Activated T-cell treated with anti-CD3 and anti-CD28 coated beads, Interleukin-2, amount 50 U/mL, for 24 hours (primary cell): Measurements from ENCODE around the gene ICA1.
"Not testable (repeated sequence)": the region's sequence is repeated elsewhere in the genome, so short reads cannot be mapped to it uniquely, and the experiment has no call there.

ENCODE experiments used
- DNase-seq: peaks from one replicate; pipeline ENCODE4 v3.0.0-alpha.2; 2020
- H3K27ac Mint-ChIP-seq: 2 replicates; pipeline ENCODE4 v1.8.0; 2020; ENCODE audit warnings: mild to moderate bottlenecking, mixed read lengths
- H3K27me3 Mint-ChIP-seq: 2 replicates; pipeline ENCODE4 v1.8.0; 2020; ENCODE audit warnings: mixed read lengths
- H3K36me3 Mint-ChIP-seq: 2 replicates; pipeline ENCODE4 v1.8.0; 2020; ENCODE audit warnings: low read depth, mixed read lengths
- H3K4me1 Mint-ChIP-seq: 2 replicates; pipeline ENCODE4 v1.8.0; 2020; ENCODE audit warnings: low read depth, mixed read lengths
- H3K4me3 Mint-ChIP-seq: 2 replicates; pipeline ENCODE4 v1.8.0; 2020; ENCODE audit warnings: mild to moderate bottlenecking, moderate library complexity, mixed read lengths
- H3K9me3 Mint-ChIP-seq: 2 replicates; pipeline ENCODE4 v1.8.0; 2020; ENCODE audit warnings: mixed read lengths

The ICA1 gene

DNA sequence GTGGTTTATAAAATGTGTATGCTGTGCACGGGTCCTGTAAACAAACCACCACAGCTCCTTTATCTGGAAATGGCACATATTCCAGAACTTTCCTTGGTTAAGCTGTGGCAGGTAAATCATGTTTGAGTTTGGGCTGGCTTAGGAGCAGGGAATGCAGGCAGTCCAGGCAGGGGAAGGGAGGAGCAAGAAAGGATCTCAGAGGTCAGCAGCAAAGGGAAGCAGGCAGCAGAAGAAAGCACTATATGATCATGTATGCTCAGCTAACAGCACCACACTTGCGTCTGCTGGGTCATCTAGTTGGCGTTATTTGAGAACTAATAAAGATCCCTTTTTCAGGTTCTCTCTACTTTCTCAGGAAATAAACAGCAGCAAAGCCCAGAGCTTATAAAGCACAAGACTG is 7.8 kb downstream of the ICA1 start:
- no peaks in the 10 kb centered on the region for H3K36me3 Mint-ChIP-seq
- H3K4me3 Mint-ChIP-seq, result no peak overlapping the region
- peaks cover 18% of the 10 kb centered on the region for H3K27me3 Mint-ChIP-seq
- no peaks in the 10 kb centered on the region for H3K9me3 Mint-ChIP-seq
- no peaks in the 10 kb centered on the region for H3K4me1 Mint-ChIP-seq
- DNase-seq, result no peak
- H3K27ac Mint-ChIP-seq, result no peak overlapping the region

DNA sequence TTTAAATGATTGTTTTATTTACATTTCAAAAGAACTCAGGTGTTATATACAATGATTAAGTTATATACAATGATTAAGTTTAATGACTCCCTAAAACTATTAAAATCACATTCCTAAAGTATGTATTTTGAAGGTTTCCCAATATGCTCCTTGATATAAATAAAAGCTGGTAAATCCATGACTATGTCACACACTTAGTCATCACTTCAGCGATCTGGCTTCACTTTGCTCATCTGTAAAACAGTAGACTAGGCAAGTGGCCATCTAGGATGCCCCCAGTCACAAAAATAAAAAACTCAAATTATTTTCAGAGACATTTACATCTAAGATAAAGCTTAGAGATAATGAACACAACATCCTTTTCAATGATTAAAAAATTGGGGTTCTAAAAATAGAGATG is 10.8 kb downstream of the ICA1 start:
- no peak for DNase-seq
- H3K4me1 Mint-ChIP-seq, result peaks cover 3% of the 10 kb centered on the region
- H3K4me3 Mint-ChIP-seq, result no peak overlapping the region
- H3K9me3 Mint-ChIP-seq, result no peaks in the 10 kb centered on the region
- no peak overlapping the region for H3K27ac Mint-ChIP-seq
- no peaks in the 10 kb centered on the region for H3K36me3 Mint-ChIP-seq
- H3K27me3 Mint-ChIP-seq, result peaks cover 15% of the 10 kb centered on the region

DNA sequence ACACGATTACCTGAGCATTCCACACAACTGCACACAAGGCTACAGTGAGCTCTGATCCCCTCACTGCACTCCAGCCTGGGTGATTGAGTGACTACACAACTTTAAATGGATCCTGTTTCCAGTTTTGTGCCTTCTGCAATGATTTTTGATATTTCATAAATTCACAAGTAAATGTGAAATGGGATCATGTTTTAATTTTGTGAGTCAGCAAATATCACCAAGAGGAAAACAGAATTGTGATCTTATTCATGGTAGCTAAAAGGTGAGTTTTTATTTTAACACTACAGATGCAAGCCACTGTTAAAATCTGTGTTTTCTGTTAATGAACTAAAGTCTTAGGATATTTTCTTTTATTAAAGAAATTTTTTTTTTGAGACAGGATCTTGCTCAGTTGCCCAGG is 11.4 kb downstream of the ICA1 start:
- Mint-ChIP-seq H3K27ac (no peak overlapping the region), H3K27me3 (peaks cover 15% of the 10 kb centered on the region), H3K4me1 (peaks cover 3% of the 10 kb centered on the region)

DNA sequence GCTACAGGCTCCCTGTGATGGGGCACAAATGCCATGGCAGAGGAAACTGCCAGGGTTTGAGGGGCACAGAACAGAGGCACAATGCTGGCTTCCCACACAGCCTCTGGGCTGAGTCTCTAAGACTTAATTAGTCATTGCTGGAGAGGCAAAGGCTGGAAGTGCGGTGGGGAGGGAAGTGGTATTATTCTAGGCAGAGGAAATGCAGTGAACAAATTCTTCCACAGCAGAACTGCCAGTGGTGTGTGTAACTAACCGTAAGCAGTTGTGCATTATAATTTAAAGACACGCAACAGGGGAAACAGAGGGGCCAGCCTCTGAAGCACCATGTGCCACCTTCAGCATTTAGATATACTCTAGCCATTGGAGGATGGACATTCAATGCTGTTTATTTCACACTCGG is 12.8 kb downstream of the ICA1 start:
- no peak overlapping the region for H3K27ac Mint-ChIP-seq
- no peak for DNase-seq
- peaks cover 15% of the 10 kb centered on the region for H3K27me3 Mint-ChIP-seq
- no peaks in the 10 kb centered on the region for H3K9me3 Mint-ChIP-seq
- H3K4me3 Mint-ChIP-seq, result no peak overlapping the region
- no peaks in the 10 kb centered on the region for H3K36me3 Mint-ChIP-seq
- H3K4me1 Mint-ChIP-seq, result peaks cover 3% of the 10 kb centered on the region

More for the DNA sequence above, 11.4 kb downstream of the ICA1 start:
- no peak for DNase-seq
- H3K36me3 Mint-ChIP-seq, result no peaks in the 10 kb centered on the region
- H3K9me3 Mint-ChIP-seq, result no peaks in the 10 kb centered on the region
- no peak overlapping the region for H3K4me3 Mint-ChIP-seq

DNA sequence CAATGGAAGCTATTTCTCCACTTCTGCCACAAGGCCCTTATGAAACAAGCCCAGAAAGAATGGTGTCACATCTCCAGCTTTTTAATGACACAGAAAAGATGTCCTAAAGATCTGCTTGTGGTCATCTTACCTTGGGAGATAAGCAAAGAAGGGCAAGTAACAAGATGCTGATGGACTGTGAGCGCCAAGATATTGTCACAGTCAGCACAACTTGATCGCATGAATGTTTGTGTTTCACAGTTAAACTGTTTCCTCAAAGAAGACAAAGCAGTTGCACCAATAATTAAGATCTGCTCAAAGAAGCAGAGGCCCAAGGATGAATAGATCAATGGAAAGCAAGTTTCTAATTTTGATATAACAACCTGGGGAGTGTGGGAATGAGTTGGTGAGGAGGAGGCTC is 15.9 kb downstream of the ICA1 start:
- no peak overlapping the region for H3K27ac Mint-ChIP-seq
- no peak for DNase-seq
- peaks cover 3% of the 10 kb centered on the region for H3K4me1 Mint-ChIP-seq
- no peaks in the 10 kb centered on the region for H3K36me3 Mint-ChIP-seq
- H3K9me3 Mint-ChIP-seq, result peaks cover 6% of the 10 kb centered on the region
- H3K4me3 Mint-ChIP-seq, result no peak overlapping the region
- H3K27me3 Mint-ChIP-seq, result peaks cover 20% of the 10 kb centered on the region

DNA sequence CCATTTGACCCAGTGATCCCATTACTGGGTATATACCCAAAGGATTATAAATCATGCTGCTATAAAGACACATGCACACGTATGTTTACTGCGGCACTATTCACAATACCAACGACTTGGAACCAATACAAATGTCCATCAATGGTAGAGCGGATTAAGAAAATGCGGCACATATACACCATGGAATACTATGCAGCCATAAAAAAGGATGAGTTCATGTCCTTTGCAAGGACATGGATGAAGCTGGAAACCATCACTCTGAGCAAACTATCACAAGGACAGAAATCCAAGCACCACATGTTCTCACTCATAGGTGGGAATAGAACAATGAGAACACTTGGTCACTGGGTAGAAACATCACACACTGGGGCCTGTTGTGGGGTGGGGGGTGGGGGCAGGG is 16.9 kb downstream of the ICA1 start:
- not testable (repeated sequence) for H3K4me3 Mint-ChIP-seq, H3K27ac Mint-ChIP-seq, H3K36me3 Mint-ChIP-seq, H3K4me1 Mint-ChIP-seq, H3K9me3 Mint-ChIP-seq, DNase-seq
- peaks cover 19% of the 10 kb centered on the region for H3K27me3 Mint-ChIP-seq

DNA sequence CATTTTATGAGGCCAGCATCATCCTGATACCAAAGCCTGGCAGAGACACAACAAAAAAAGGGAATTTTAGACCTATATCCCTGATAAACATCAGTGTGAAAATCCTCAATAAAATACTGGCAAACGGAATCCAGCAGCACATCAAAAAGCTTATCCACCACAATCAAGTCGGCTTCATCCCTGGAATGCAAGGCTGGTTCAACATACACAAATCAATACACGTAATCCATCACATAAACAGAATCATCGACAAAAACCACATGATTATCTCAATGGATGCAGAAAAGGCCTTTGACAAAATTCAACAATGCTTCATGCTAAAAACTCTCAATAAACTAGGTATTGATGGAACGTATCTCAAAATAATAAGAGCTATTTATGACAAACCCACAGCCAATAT is 18.9 kb downstream of the ICA1 start:
- not testable (repeated sequence) for DNase-seq, H3K4me3 Mint-ChIP-seq, H3K9me3 Mint-ChIP-seq, H3K36me3 Mint-ChIP-seq, H3K4me1 Mint-ChIP-seq, H3K27ac Mint-ChIP-seq
- H3K27me3 Mint-ChIP-seq, result peaks cover 23% of the 10 kb centered on the region

DNA sequence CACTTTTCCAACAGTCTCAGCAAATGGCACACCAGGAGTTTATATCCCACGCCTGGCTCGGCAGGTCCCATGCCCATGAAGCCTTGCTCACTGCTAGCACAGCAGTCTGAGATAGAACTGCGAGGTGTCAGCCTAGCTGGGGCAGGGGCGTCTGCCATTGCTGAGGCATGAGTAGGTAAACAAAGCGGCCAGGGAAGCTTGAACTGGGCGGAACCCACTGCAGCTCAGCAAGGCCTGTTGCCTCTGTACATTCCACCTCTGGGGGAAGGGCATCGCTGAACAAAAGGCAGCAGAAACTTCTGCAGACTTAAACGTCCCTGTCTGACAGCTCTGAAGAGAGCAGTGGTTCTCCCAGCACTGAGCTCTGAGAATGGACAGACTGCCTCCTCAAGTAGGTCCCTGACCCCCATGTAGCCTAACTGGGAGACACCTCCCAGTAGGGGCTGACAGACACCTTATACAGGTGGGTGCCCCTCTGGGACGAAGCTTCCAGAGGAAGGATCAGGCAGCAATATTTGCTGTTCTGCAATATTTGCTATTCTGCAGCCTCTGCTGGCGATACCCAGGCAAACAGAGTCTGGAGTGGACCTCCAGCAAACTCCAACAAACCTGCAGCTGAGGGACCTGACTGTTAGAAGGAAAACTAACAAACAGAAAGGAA is 22.1 kb downstream of the ICA1 start:
- not testable (repeated sequence) for H3K9me3 Mint-ChIP-seq, H3K36me3 Mint-ChIP-seq

DNA sequence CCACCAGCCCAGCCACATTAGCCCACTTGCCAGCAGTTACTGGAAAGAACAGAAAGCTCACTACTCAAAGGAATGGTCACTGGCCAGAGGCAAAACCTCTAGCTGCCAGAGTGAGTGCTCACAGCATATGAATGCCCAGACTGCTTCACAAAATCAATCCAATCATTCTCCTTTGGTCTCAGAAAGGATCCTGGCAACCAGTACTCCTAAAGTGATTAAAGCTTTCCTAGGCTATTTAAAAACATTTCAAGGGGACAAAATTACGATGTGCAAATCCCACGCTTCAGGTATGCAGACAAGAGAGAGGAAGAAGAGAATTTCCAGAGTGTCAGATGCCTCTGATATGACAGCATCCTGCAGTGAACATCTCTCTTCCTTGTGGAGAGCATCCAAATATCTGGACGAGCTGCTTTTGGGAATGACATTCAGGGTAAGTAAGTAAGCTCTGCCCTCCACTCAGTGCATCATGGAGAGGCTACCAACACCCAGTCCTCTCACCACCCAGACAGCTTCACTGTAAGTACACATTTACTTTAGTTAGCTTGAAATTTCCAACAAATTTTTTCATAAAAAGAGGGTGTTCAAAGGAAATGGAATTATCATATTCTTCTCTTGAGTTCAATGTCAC is 25.1 kb downstream of the ICA1 start:
- Mint-ChIP-seq H3K36me3 (no peaks in the 10 kb centered on the region), H3K4me3 (no peak overlapping the region), H3K27ac (no peak overlapping the region), H3K27me3 (peaks cover 18% of the 10 kb centered on the region), H3K4me1 (peaks cover 4% of the 10 kb centered on the region), H3K9me3 (peaks cover under 1% of the 10 kb centered on the region)
- no peak for DNase-seq

More for the DNA sequence above, 22.1 kb downstream of the ICA1 start:
- H3K27ac Mint-ChIP-seq, H3K4me3 Mint-ChIP-seq, H3K4me1 Mint-ChIP-seq, DNase-seq: not testable (repeated sequence)
- H3K27me3 Mint-ChIP-seq, result peaks cover 24% of the 10 kb centered on the region

DNA sequence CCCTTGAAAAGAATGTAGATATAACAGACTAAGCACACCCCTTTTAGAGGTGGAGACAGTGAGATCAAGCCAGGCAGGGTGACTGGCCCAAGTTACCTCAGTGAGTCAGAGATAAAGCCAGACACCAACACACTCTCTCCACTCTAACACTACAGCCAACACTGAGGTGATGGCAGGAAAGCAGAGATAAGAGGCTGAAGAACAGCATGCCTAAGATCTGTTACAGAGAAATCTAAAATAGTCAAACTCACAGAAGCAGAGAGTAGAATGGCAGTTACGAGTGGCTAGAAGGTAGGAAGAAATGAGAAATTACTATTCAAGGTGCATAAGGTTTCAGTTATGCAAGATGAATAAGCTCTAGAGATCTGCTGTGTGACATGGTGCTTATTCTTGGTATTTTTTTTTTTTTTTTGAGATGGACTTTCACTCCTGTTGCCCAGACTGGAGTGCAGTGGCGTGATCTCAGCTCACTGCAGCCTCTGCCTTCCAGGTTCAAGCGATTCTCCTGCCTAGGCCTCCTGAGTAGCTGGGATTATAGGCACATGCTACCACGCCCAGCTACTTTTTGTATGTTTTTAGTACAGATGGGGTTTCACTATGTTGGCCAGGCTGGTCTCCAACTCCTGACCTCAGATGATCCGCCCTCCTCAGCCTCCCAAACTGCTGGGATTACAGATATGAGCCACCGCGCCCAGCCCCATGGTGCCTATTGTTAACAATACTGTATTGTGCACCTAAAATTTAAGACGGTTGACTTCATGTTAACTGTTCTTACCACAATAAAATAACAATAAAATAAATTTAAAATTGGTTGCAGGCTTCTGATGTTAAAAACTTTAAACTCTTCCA is 28.7 kb downstream of the ICA1 start:
- no peak for DNase-seq
- Mint-ChIP-seq H3K9me3 (no peaks in the 10 kb centered on the region), H3K27ac (peak overlapping the region; percentile 47), H3K36me3 (no peaks in the 10 kb centered on the region), H3K27me3 (peaks cover 7% of the 10 kb centered on the region), H3K4me1 (peaks cover 4% of the 10 kb centered on the region), H3K4me3 (no peak overlapping the region)

DNA sequence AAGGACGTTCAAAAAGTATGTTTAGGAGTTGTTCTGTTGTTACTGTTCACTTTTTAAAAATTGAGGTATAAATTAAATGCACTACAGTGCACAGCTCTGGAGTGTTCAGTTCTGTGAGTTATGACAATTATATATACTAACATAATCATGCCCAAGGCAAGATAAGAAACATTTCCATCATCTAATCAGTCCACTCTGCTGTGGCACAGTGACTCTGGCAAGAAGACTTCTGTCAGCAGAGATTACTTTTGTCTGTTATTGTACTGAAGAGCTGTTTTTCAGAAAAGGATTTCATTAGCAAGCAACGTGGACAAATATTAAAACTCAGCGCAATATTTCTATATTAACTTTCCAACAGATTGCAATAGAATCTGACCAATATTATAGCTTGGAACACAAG is 32.0 kb downstream of the ICA1 start:
- no peak overlapping the region for H3K27ac Mint-ChIP-seq
- H3K36me3 Mint-ChIP-seq, result no peaks in the 10 kb centered on the region
- H3K9me3 Mint-ChIP-seq, result no peaks in the 10 kb centered on the region
- H3K27me3 Mint-ChIP-seq, result peaks cover 15% of the 10 kb centered on the region
- H3K4me3 Mint-ChIP-seq, result no peak overlapping the region
- H3K4me1 Mint-ChIP-seq, result peaks cover 6% of the 10 kb centered on the region
- DNase-seq, result no peak

DNA sequence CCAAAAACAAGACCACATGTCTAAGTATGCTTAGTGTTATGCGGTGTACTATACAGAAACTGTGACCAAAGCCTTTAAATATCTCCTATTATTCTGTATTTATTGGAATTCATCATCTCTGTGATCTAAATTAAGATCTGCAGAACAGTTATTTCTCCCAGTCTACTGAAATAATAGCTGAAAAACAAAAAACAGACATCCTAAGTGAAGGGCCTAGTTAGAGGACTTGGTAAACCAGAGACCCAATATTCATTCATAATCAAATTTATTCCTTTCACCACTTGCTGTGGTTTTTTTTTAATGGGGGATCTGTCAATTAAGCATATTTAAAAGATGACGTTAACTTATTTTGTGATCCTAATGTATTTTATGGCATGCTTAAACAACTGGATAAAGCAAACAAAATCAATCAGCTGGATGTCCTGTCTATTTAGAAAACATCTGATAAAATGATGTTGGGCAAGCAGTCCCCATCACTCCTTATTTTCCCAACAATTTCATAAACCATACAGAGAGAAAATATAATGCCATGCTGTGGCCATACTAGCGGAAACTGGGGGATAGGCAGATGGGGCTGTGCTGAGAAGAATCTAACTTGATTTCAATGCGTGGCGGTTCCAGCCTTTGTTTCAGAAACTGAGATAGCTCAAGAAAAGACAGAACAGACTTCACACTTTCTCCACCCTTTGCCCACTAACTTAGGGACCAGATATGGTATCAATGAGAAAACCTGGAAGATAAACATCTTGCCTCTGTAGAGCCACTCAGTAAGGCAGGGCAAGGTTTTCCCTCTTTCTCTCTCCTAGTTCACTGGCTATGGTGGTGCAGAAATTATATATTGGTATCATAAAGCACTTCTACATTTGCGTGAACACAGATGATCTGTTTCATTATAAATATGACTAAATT is 32.9 kb downstream of the ICA1 start:
- Mint-ChIP-seq H3K4me3 (no peak overlapping the region), H3K9me3 (no peaks in the 10 kb centered on the region), H3K36me3 (no peaks in the 10 kb centered on the region), H3K27me3 (peaks cover 17% of the 10 kb centered on the region), H3K27ac (no peak overlapping the region), H3K4me1 (peaks cover 6% of the 10 kb centered on the region)
- DNase-seq, result no peak

DNA sequence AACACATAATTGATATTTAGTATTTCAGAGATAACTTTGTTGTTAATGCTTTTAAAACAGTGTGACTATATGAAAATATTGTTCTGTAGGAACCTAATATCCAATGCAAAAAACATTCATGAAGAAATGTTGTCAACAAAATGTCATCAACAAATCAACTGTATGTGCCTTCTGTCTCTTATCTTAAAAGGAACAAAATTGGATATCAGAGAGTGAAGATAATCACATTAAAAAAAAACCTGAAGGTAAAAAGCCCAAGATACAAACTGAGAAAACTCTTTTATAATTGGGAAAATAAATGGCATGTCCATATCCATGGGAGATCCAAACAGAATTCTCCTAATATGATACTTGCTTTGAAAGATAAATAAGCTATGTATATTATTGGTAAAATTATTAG is 33.9 kb downstream of the ICA1 start:
- Mint-ChIP-seq H3K9me3 (no peaks in the 10 kb centered on the region), H3K4me1 (peaks cover 6% of the 10 kb centered on the region), H3K27me3 (peaks cover 17% of the 10 kb centered on the region), H3K27ac (no peak overlapping the region), H3K4me3 (no peak overlapping the region), H3K36me3 (no peaks in the 10 kb centered on the region)
- DNase-seq, result no peak

DNA sequence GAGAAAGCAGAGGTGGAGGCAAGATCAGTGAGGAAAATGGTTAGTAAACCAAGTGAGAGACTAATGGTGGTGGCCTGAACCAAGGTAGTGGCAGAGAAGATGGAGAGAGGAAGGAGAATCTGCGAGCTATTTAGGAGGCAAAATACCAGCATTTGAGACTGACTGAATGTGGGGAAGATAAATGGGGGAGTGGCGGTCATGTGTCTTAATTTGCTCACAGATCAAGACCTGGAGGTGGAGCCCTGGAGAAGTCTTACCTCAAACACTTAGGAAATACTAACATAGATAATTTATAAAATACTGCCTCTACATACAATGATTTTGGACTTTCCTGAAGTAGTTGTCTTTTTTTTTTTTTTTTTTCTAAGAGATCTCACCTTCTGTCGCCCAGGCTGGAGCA is 34.7 kb downstream of the ICA1 start:
- H3K27ac Mint-ChIP-seq, result no peak overlapping the region
- H3K4me1 Mint-ChIP-seq, result peaks cover 2% of the 10 kb centered on the region
- H3K27me3 Mint-ChIP-seq, result peaks cover 17% of the 10 kb centered on the region
- no peak overlapping the region for H3K4me3 Mint-ChIP-seq
- no peaks in the 10 kb centered on the region for H3K9me3 Mint-ChIP-seq
- DNase-seq, result no peak
- H3K36me3 Mint-ChIP-seq, result no peaks in the 10 kb centered on the region
